ENCODE data around the gene XK.

XK gene

GRCh38 chrX:37679888-37680287 is 5.7 kb upstream of the XK start:
- DNase-seq (ENCODE audit: low read depth) = no peak

GRCh38 chrX:37684426-37684825 is 1.2 kb upstream of the XK start:
- no peak for DNase-seq (ENCODE audit: low read depth)

DNA sequence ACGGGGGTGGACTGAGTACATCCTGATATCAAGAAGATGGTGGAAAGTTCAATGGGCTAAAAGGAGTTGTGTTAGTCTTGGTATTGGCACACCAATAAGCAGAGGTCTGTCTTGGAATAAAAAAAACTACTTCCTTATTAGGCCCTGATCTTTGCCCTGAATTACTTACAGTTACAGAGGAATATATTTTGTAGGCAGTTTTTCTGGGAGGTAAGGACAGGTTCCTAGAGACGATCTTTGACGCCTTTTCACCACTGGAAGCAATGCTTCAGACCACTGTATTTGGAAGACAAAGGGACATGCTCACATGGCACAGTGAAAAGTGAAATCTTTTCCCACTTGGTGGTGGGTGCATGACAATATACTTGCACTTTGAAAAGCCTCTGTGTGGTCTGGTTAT is 618 bp upstream of the XK start:
- no peak for DNase-seq (ENCODE audit: low read depth)

GRCh38 chrX:37686369-37686995 is 891 bp downstream of the XK start:
- no peak for DNase-seq (ENCODE audit: low read depth)

DNA sequence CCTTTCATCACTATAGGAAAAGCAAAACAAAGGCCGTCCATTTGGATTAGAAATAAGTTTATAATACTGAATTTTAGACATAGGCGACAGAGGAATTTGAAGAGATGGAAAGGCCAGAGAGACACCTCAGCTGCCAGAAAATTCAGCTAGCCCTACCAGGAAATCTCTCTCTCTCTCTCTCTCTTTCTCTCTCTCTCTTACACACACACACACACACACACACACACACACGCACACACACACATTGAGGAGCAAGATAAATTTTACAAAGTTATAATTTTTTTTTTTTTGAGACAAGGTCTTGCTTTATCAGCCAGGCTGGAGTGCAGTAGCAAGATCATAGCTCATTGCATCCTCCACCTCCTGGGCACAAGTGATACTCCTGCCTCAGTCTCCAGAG is 1.4 kb downstream of the XK start:
- DNase-seq (ENCODE audit: low read depth) = no peak

DNA sequence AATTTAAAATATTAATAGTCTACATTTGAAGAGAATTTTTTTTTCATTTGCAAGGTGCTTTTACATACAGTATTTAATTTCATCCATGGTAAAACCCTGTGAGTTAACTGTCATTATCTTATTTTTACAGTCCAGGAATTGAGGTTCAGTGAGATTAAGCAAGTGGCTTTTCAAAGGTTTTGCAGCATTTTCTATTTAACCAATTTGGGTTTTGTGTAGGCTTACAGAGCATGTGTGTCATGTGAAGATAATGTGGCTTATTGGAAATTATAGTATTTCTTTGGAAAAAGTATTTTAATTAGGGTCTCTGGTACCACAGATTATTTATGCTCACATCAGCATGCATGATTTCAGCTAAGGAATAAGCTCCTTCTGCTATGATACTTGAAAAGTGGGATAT is 4.5 kb downstream of the XK start:
- DNase-seq (ENCODE audit: low read depth) = no peak

- no peak for DNase-seq (ENCODE audit: low read depth)
These were observed 7.3 kb downstream of the XK start for GRCh38 chrX:37692918-37693317.

DNA sequence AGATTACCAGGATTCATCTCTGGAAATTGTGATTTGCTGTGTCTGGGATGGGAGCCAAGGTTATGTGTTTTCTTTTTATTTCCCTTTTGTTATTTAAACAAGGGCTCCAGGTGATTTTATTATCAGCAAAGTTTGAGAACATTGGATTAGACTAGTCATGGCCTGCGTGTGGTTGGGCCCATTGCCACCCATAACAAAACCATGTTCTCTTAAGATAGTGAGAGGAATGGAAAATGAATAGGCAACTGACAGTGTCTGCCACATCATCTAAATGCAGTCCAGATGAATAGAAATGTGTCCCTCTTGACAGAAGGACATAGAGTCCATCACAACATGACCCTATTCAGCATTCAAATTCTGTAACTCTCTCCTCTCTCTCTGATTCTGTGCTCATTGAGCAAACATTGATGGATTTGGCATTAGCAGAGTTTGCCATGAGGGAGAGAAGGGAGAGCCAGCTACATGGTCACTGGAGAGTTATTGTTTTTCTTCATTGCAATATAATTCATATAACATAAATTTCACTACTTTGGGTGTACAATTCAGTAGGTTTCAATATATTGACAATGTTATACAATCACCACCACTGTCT is 11.7 kb downstream of the XK start:
- DNase-seq (ENCODE audit: low read depth) = no peak

DNA sequence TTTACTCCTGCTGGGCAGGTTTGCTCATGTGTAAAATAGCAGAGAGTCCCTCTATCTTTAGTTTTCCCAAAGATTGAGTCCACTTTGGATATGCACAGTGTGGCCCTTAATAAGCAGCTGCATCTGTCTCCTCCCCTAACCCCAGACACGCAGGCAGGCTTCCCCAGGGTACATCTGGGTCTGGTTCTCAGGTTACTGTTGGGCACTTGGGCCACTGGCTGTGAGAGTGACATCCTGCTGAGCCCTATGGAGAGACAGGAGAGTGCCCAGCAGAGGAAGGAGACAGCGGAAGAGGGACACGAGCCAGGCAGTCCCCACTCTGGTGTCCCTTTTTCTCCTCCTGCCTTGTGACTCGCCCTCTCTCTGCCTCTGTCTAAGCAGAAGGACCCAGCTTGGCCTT is 16.0 kb downstream of the XK start:
- no peak for DNase-seq (ENCODE audit: low read depth)

DNA sequence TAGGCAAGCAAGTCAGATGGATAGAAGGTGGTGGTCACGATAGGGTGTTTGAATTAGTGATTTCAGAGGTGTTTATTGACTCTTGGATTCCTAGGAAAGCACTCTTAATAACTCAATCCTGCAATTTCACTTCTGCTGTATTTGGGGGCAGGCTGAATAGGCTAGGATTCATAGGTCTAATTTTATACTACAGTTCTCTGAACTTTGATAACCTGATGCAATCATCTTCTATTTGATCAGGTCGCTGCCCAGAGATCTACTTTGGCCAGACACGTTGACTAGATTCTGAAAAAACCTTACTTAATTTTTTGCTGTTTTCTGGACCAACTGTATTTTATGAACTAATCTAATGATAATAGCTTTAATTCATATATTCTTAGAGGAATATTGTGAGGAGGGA is 26.4 kb downstream of the XK start:
- DNase-seq (ENCODE audit: low read depth) = no peak

GRCh38 chrX:37712458-37712857 is 26.9 kb downstream of the XK start:
- no peak for DNase-seq (ENCODE audit: low read depth)

- no peak for DNase-seq (ENCODE audit: low read depth)
These were observed 28.9 kb downstream of the XK start for GRCh38 chrX:37714479-37714878.

- DNase-seq (ENCODE audit: low read depth) = no peak
These were observed 31.0 kb downstream of the XK start for GRCh38 chrX:37716602-37717001.

DNA sequence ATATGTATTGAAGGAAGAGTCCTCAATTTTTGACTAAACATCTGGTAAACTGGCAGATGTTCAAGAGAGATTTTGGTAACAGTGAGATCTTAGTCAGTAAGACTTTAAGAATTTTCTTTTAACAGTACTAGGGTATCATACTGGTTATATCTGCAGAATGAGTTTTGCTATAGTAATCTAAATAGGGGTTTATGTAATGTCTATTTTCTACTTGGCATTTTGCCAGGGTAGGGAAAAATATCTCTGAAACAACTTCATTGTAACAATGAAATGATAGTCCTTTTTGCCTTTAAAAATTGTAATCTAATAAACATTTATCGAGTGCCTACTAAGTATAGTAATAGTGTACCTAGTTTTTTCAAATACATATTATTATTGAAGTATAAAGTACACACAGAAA is 32.1 kb downstream of the XK start:
- no peak for DNase-seq (ENCODE audit: low read depth)

DNA sequence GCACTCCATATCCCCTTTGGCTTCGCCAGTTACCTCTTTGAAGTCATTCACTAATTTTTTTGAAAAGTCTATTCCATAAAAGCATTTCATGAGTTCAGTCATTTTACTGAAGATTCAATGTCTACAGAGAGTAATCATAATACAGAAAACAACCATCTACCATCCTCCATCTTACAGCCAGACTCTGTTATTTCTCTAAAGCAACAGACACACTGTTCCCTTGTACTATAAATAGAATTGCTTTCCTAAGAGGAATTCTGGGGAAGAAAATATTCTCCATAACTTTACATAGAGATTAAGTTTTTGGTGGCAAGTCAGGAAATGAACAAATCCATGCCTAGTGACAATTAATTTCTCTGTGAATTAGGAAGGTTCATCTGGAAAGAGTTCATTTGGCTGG is 37.0 kb downstream of the XK start:
- no peak for DNase-seq (ENCODE audit: low read depth)

GRCh38 chrX:37726346-37726745 is 40.8 kb downstream of the XK start:
- no peak for DNase-seq (ENCODE audit: low read depth)

- DNase-seq (ENCODE audit: low read depth) = peak; percentile 46
These were observed 59.8 kb downstream of the XK start for GRCh38 chrX:37745354-37745753.

DNA sequence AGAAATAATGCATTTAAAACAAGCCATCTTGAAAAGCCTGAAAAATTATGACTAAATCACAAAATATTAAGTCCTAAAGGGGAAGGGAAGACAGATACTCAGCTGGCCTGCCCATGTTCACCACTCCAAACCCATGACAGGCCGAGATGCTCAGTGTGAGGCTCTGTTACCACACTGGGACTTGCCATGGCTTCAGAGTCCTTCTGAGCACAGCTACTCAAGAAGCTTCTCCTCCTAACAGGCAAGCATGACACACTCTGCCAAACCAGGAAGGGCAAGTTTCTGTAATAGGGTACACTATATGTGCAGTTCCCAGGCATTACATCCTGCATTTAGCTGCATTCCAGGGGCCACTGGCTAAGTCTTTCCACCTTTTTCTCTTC is 60.2 kb downstream of the XK start:
- no peak for DNase-seq (ENCODE audit: low read depth)

GRCh38 chrX:37746218-37746941 is 60.8 kb downstream of the XK start:
- DNase-seq (ENCODE audit: low read depth) = no peak

DNA sequence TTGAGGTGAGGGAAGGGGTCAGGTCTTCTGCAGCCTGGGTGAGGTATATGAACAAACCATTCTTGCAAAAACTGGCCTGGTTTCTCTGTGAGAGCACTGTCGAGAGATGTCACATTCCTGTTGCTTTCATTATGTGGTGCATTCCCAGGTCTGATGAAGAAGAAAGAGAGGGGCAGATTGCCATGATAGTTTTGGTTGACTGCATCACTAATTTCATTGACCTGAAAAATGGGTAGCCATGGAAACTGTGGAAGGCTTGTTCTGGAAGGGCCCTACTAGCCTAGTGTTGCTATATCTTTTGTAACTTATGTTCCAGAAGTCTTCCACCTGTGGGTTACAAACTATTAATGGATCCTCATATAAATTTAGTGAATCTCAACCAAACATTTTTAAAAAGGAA is 61.4 kb downstream of the XK start:
- no peak for DNase-seq (ENCODE audit: low read depth)

GRCh38 chrX:37752281-37752680 is 66.7 kb downstream of the XK start:
- DNase-seq (ENCODE audit: low read depth) = no peak

- DNase-seq (ENCODE audit: low read depth) = no peak
These were observed 67.3 kb downstream of the XK start for GRCh38 chrX:37752936-37753335.

DNA sequence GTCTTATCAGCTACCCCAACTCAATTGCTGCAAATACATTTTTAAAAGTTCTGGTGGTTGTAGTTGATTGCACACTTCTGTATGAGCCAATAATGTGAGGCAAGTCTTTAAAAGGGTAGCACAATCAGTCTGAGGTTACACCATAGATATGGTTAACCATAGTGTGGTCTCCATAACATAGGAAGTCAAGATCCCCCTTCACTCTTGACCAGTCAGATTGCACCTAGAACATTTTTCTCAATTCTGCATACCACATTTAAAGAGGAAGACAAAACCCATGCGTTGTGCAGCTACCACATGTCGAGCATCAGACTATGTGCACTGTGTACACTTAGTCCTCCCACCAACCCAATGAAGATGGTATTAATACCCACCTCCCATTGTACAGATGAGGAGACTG is 67.8 kb downstream of the XK start:
- DNase-seq (ENCODE audit: low read depth) = no peak

- no peak for DNase-seq (ENCODE audit: low read depth)
These were observed 68.9 kb downstream of the XK start for GRCh38 chrX:37754516-37754915.
